GM12891 (cell line): ENCODE measurements around the gene LRRTM3.

ENCODE experiments used
- POLR2A ChIP-seq: IDR thresholded peaks from 2 replicates; pipeline ENCODE4 v1.6.1; 2011; ENCODE audit warnings: low read depth, low read length, control low read depth
- SPI1 ChIP-seq: IDR thresholded peaks from 2 replicates; pipeline ENCODE4 v1.6.1; 2011; ENCODE audit warnings: low read depth, low read length, control low read depth
- TAF1 ChIP-seq: IDR thresholded peaks from 2 replicates; pipeline ENCODE4 v1.6.1; 2011; ENCODE audit warnings: low read depth, low read length, control low read depth

DNA sequence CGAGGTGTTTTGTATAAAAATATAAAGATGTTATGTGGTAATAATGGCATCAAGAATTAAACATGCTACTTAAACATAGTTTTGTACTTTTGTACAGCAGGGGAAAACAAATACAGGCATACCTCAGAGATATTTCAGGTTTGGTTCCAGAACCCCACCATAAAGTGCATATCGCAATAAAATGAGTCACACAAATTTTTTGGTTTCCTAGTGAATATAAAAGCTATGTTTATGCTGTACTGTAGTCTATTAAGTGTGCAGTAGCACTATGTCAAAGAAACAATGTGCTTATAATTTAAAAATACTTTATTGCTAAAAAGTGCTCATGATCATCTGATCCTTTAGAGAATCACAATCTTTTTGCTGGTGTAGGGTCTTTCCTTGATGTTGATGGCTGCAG, 17.8 kb downstream of the LRRTM3 start:
- TF ChIP-seq SPI1: no peak
- no peak for TF ChIP-seq TAF1
- TF ChIP-seq POLR2A: no peak
